A549 (cell line): ENCODE data around the gene PAX9.

Source experiments
- RARB ChIP-seq: fragments of 250-450 bp; sonication (Bioruptor Pico); IDR thresholded peaks from 2 replicates; pipeline ENCODE4 v1.8.0; 2021; ENCODE audit warnings: mild to moderate bottlenecking, moderate library complexity
- SREBF2 ChIP-seq: fragments of 450-650 bp; IDR thresholded peaks from 2 replicates; pipeline ENCODE4 v1.6.1; 2014; ENCODE audit warnings: mild to moderate bottlenecking, moderate library complexity
- TF ChIP-seq, protein P1 (sequence below): fragments of >200 bp; sonication (Bioruptor Twin); formaldehyde crosslinking; IDR thresholded peaks from 3 replicates; pipeline ENCODE4 v1.5.1; 2016
- TF ChIP-seq, protein P2 (sequence below): fragments of 450-650 bp; IDR thresholded peaks from 2 replicates; pipeline ENCODE4 v1.6.1; 2014; ENCODE audit warnings: antibody characterized with exemption
- TF ChIP-seq, protein P3 (sequence below): IDR thresholded peaks from 2 replicates; pipeline ENCODE4 v1.6.1; 2012; ENCODE audit warnings: low read depth, borderline replicate concordance
- TF ChIP-seq, protein P4 (sequence below): IDR thresholded peaks from 2 replicates; pipeline ENCODE4 v1.6.1; 2012

DNA sequence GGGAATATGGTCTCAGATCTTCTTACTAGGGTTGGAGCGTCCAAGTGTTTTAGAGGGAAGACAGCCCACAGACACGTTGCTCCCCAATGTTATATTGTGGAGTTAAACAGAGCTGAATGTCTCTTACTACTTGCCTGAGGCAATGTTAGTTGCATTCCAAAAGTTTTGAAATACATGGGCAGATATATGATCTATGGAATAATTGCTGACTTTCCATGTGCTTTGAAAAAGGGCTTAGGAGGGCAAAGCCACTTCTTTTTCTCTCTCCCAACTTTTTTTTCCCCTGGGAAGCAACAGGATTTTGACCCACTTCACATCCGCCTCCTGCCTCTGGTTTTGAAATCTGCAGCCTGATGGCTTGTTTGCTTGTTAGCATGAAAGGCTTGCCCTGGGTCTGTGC is 33.7 kb upstream of the PAX9 start:
- TF ChIP-seq RARB (CRISPR knock-in tag) (no peak), SREBF2 (no peak)
- TF ChIP-seq, protein P1, sequence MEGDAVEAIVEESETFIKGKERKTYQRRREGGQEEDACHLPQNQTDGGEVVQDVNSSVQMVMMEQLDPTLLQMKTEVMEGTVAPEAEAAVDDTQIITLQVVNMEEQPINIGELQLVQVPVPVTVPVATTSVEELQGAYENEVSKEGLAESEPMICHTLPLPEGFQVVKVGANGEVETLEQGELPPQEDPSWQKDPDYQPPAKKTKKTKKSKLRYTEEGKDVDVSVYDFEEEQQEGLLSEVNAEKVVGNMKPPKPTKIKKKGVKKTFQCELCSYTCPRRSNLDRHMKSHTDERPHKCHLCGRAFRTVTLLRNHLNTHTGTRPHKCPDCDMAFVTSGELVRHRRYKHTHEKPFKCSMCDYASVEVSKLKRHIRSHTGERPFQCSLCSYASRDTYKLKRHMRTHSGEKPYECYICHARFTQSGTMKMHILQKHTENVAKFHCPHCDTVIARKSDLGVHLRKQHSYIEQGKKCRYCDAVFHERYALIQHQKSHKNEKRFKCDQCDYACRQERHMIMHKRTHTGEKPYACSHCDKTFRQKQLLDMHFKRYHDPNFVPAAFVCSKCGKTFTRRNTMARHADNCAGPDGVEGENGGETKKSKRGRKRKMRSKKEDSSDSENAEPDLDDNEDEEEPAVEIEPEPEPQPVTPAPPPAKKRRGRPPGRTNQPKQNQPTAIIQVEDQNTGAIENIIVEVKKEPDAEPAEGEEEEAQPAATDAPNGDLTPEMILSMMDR, result no peak
- TF ChIP-seq, protein P2, sequence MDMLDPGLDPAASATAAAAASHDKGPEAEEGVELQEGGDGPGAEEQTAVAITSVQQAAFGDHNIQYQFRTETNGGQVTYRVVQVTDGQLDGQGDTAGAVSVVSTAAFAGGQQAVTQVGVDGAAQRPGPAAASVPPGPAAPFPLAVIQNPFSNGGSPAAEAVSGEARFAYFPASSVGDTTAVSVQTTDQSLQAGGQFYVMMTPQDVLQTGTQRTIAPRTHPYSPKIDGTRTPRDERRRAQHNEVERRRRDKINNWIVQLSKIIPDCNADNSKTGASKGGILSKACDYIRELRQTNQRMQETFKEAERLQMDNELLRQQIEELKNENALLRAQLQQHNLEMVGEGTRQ, result no peak
- TF ChIP-seq, protein P3, sequence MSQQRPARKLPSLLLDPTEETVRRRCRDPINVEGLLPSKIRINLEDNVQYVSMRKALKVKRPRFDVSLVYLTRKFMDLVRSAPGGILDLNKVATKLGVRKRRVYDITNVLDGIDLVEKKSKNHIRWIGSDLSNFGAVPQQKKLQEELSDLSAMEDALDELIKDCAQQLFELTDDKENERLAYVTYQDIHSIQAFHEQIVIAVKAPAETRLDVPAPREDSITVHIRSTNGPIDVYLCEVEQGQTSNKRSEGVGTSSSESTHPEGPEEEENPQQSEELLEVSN, result no peak
- TF ChIP-seq, protein P4, sequence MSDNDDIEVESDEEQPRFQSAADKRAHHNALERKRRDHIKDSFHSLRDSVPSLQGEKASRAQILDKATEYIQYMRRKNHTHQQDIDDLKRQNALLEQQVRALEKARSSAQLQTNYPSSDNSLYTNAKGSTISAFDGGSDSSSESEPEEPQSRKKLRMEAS, result no peak
